Thyroid gland (tissue), 4 donors: Measurements from ENCODE around the gene LCN2. TPM values are rescaled to one million over a fixed set of nuclear protein-coding genes. Genes with fewer than 3 reads are reported as not detected.

Experiments
- DNase-seq, 2 donors: peaks; one replicate each; pipeline ENCODE4 v3.0.0-alpha.2; 2019
- H3K27ac ChIP-seq, 3 donors: fragments of 200-600 bp; sonication (generic); 1 replicate in 2 of 3; 2 replicates in 1 of 3; pipeline ENCODE4 v1.5.1; 2016 to 2019; ENCODE audit warnings: mild to moderate bottlenecking in 1 of 3, moderate library complexity in 1 of 3
- H3K27me3 ChIP-seq: fragments of 200-600 bp; sonication (generic); one replicate; pipeline ENCODE4 v1.5.1; 2019
- H3K36me3 ChIP-seq, 2 donors: fragments of 200-600 bp; sonication (generic); one replicate each; pipeline ENCODE4 v1.5.1; 2016 to 2019
- H3K4me1 ChIP-seq, 2 donors: fragments of 200-600 bp; sonication (generic); one replicate each; pipeline ENCODE4 v1.5.1; 2017 to 2019
- H3K4me3 ChIP-seq, 3 donors: fragments of 200-600 bp; sonication (generic); replicated peaks in 1 of 3; 1 replicate in 2 of 3; 2 replicates in 1 of 3; pipeline ENCODE4 v1.5.1; 2016; ENCODE audit warnings: mild to moderate bottlenecking in 1 of 3
- H3K9me3 ChIP-seq: fragments of 200-600 bp; sonication (generic); one replicate; pipeline ENCODE4 v1.5.1; 2017
- CTCF ChIP-seq, 6 experiments: fragments of 200-600 bp in 3 of 6; fragments of 450-650 bp in 3 of 6; sonication (generic) in 3 of 6; IDR thresholded peaks; one replicate each; pipeline ENCODE4 v1.5.1; 2016 to 2019; ENCODE audit warnings: antibody characterized with exemption in 6 of 6, mild to moderate bottlenecking in 2 of 6, inconsistent platforms in 1 of 6, moderate library complexity in 1 of 6
- POLR2A ChIP-seq, 2 donors: fragments of 450-650 bp; IDR thresholded peaks; one replicate each; pipeline ENCODE4 v1.6.1; 2017; ENCODE audit warnings: antibody characterized with exemption in 2 of 2, mild to moderate bottlenecking in 2 of 2, moderate library complexity in 1 of 2
- WGBS, 2 donors: methylation state at CpG; one replicate each; pipeline ENCODE4 v1.1.5; 2017; 5-methylcytosine and 5-hydroxymethylcytosine counted together
- intact Hi-C: fragments of 100-400 bp; cut with DNase I; formaldehyde crosslinking; loops from one replicate; pipeline ENCODE4 v1.15.1; 2023
- total RNA-seq, 4 donors: library from RNA; depleted of rRNA; stranded (reverse); fragments of >200 nt; gene quantifications; one replicate each; pipeline ENCODE4 v1.2.3, GENCODE V29; 2016

LCN2 gene
- total RNA-seq, 4 donors from 2014 or later = 0.45 to 10.6 (median 2.5) TPM

- Histone ChIP-seq H3K27ac (peak overlapping the region in 2 of 3 donors; percentile 5 to 46), H3K4me1 (peaks cover 36 to 37% of the 10 kb centered on the region in 2 donors), H3K9me3 (no peaks in the 10 kb centered on the region), H3K36me3 (peaks cover 47 to 52% of the 10 kb centered on the region in 2 donors), H3K27me3 (no peaks in the 10 kb centered on the region), H3K4me3 (no peak overlapping the region)
- no peak for DNase-seq
- TF ChIP-seq CTCF (IDR thresholded peaks at IDR 0.05) = no peak
- TF ChIP-seq POLR2A (IDR thresholded peaks at IDR 0.05) = no peak
- intact Hi-C loops = no loop called here
- 96% methylated on average over 20 to 21 of the region's 23 CpGs for WGBS, 2 donors
Measured at GRCh38 chr9:128106181-128106939, 42.9 kb upstream of the LCN2 start.

- 92 to 97% methylated on average over 16 to 17 of the region's 23 CpGs for WGBS, 2 donors
- intact Hi-C loops = no loop called here
- Histone ChIP-seq H3K4me3 (no peak overlapping the region), H3K27me3 (no peaks in the 10 kb centered on the region), H3K36me3 (peaks cover 46 to 47% of the 10 kb centered on the region in 2 donors), H3K4me1 (peaks cover 29 to 31% of the 10 kb centered on the region in 2 donors), H3K9me3 (no peaks in the 10 kb centered on the region), H3K27ac (peak overlapping the region in 2 of 3 donors; percentile 5 to 29)
- TF ChIP-seq CTCF (IDR thresholded peaks at IDR 0.05) = no peak
- TF ChIP-seq POLR2A (IDR thresholded peaks at IDR 0.05) = no peak
- DNase-seq = no peak
Measured at GRCh38 chr9:128106940-128107467, 42.2 kb upstream of the LCN2 start.

- H3K36me3 ChIP-seq = peaks cover 39 to 42% of the 10 kb centered on the region in 2 donors
- 87 to 88% methylated on average over 7 to 16 of the region's 18 CpGs for WGBS, 2 donors
- no peak overlapping the region for H3K27ac ChIP-seq
- no peak overlapping the region for H3K4me3 ChIP-seq
- peaks cover 23 to 24% of the 10 kb centered on the region in 2 donors for H3K4me1 ChIP-seq
- TF ChIP-seq POLR2A (IDR thresholded peaks at IDR 0.05) (no peak), CTCF (IDR thresholded peaks at IDR 0.05) (no peak)
- H3K9me3 ChIP-seq = no peaks in the 10 kb centered on the region
- no peak for DNase-seq
- intact Hi-C loops = no loop called here
- no peaks in the 10 kb centered on the region for H3K27me3 ChIP-seq
Measured at GRCh38 chr9:128107468-128108268, 41.6 kb upstream of the LCN2 start.

GRCh38 chr9:128108269-128109049, 40.8 kb upstream of the LCN2 start:
- Histone ChIP-seq H3K9me3 (no peaks in the 10 kb centered on the region), H3K4me1 (peaks cover 15 to 16% of the 10 kb centered on the region in 2 donors), H3K36me3 (peaks cover 37 to 38% of the 10 kb centered on the region in 2 donors), H3K27ac (no peak overlapping the region), H3K27me3 (no peaks in the 10 kb centered on the region), H3K4me3 (no peak overlapping the region)
- TF ChIP-seq CTCF (IDR thresholded peaks at IDR 0.05) (no peak), POLR2A (IDR thresholded peaks at IDR 0.05) (no peak)
- intact Hi-C loops = no loop called here
- 86 to 90% methylated on average over 15 of the region's 15 CpGs for whole genome bisulfite sequencing, 2 donors
- DNase-seq = no peak
